ENCODE data around the gene ESRRA.

- TF ChIP-seq CTCF (conservative IDR thresholded peaks at IDR 0.05; ENCODE audit: low read depth, low read length) (no peak), EZH2 (IDR thresholded peaks at IDR 0.05; ENCODE audit: low read length, unreplicated experiment) (no peak)
These were observed 28.2 kb downstream of the ESRRA start for GRCh38 chr11:64333556-64333955.
